BLaER1 treated with 17β-estradiol and CSF1 and Interleukin-3, amounts not matched to agents 10 nM and 100 nM (cell line): ENCODE results near the gene RECK.
"Not testable (repeated sequence)": the region's sequence is repeated elsewhere in the genome, so short reads cannot be mapped to it uniquely, and the experiment has no call there.

Experiments used
- H3K27ac ChIP-seq, 11 experiments: shearing (Covaris generic); formaldehyde crosslinking; 2 replicates each; pipeline ENCODE4 v1.8.1; 2022
- H3K27me3 ChIP-seq, 11 experiments: shearing (Covaris generic); formaldehyde crosslinking; 2 replicates each; pipeline ENCODE4 v1.8.1; 2022
- H3K36me3 ChIP-seq, 11 experiments: shearing (Covaris generic); formaldehyde crosslinking; 2 replicates each; pipeline ENCODE4 v1.8.1; 2022
- H3K4me1 ChIP-seq, 10 experiments: shearing (Covaris generic); formaldehyde crosslinking; 2 replicates each; pipeline ENCODE4 v1.8.1; 2022
- H3K4me2 ChIP-seq, 11 experiments: shearing (Covaris generic); formaldehyde crosslinking; 2 replicates each; pipeline ENCODE4 v1.8.1; 2022
- H3K4me3 ChIP-seq, 10 experiments: shearing (Covaris generic); formaldehyde crosslinking; 2 replicates each; pipeline ENCODE4 v1.8.1; 2022
- H3K9ac ChIP-seq, 11 experiments: shearing (Covaris generic); formaldehyde crosslinking; 2 replicates each; pipeline ENCODE4 v1.8.1; 2022
- H3K9me3 ChIP-seq, 11 experiments: shearing (Covaris generic); formaldehyde crosslinking; replicated peaks in 1 of 11; 2 replicates each; pipeline ENCODE4 v1.8.1; 2022
- H4K20me1 ChIP-seq, 11 experiments: shearing (Covaris generic); formaldehyde crosslinking; 2 replicates each; pipeline ENCODE4 v1.8.1; 2022
- Cebpa-rat ChIP-seq, 11 experiments: shearing (Covaris generic); IDR thresholded peaks; 2 replicates each; pipeline ENCODE4 v1.8.1; 2022

RECK gene, protein sequence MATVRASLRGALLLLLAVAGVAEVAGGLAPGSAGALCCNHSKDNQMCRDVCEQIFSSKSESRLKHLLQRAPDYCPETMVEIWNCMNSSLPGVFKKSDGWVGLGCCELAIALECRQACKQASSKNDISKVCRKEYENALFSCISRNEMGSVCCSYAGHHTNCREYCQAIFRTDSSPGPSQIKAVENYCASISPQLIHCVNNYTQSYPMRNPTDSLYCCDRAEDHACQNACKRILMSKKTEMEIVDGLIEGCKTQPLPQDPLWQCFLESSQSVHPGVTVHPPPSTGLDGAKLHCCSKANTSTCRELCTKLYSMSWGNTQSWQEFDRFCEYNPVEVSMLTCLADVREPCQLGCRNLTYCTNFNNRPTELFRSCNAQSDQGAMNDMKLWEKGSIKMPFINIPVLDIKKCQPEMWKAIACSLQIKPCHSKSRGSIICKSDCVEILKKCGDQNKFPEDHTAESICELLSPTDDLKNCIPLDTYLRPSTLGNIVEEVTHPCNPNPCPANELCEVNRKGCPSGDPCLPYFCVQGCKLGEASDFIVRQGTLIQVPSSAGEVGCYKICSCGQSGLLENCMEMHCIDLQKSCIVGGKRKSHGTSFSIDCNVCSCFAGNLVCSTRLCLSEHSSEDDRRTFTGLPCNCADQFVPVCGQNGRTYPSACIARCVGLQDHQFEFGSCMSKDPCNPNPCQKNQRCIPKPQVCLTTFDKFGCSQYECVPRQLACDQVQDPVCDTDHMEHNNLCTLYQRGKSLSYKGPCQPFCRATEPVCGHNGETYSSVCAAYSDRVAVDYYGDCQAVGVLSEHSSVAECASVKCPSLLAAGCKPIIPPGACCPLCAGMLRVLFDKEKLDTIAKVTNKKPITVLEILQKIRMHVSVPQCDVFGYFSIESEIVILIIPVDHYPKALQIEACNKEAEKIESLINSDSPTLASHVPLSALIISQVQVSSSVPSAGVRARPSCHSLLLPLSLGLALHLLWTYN

DNA sequence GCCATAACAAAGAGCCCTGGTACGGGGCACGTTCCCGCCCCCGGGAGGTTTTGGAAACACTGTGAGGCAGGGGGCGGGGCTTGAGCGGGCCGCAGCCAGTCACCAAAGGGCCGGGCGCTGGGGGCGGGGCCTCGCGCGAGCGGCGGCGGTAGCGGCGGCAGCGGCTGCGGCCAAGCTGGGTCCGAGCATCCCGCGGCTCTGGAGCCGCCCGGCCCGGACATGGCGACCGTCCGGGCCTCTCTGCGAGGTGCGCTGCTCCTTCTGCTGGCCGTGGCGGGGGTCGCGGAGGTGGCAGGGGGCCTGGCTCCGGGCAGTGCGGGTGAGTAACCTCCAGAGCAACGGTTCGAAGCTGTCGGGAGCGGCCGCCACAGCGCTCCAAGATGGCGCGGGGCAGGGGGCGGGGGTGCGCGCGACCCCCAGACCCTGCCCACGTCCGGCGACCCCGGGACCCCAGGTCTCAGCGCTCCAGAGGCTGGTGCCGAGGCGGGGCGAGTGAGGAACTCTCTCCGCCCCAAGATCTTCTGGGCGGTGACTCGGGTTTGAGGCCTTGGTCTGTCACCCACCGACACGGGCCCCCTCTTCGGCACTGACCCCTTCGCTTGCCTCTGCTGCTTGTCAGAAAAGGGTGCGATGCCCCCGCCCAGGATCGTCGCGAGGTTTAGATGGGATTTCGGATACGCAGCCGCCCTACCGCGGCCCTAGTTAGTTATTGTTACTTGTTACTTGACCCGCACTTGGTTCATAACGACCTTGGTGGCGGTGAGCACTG, at the start of gene RECK:
Gene RECK, plus strand, starts transcription at position 134 of the 769 bp plus-strand sequence. Its CDS starts 86 bp downstream, at position 220.
- no peaks in the 10 kb centered on the region for H3K27me3 ChIP-seq
- H4K20me1 ChIP-seq, result peaks cover 0 to 11% (median 0%) of the 10 kb centered on the region in 11 experiments; a peak in 5 of 22 replicates
- H3K4me2 ChIP-seq, result peak within 1 kb of the TSS; percentile 79 to 98 (median 91)
- peaks cover 46 to 72% (median 61%) of the 10 kb centered on the region in 10 experiments for H3K4me1 ChIP-seq
- TF ChIP-seq Cebpa-rat (IDR thresholded peaks at IDR 0.05), result no peak
- no peaks in the 10 kb centered on the region for H3K9me3 ChIP-seq
- H3K27ac ChIP-seq, result peak within 1 kb of the TSS; percentile 72 to 98 (median 97)
- H3K9ac ChIP-seq, result peak within 1 kb of the TSS; percentile 92 to 98 (median 97)
- peak within 1 kb of the TSS; percentile 86 to 99 (median 93) for H3K4me3 ChIP-seq
- peaks cover 0 to 14% (median 0%) of the 10 kb centered on the region in 11 experiments; a peak in 3 of 22 replicates for H3K36me3 ChIP-seq

- no peak overlapping the region for H3K4me2 ChIP-seq
- H3K27me3 ChIP-seq, result no peaks in the 10 kb centered on the region
- H3K9ac ChIP-seq, result no peak overlapping the region
- H4K20me1 ChIP-seq, result no peaks in the 10 kb centered on the region
- H3K4me3 ChIP-seq, result no peak overlapping the region
- no peak for TF ChIP-seq Cebpa-rat (IDR thresholded peaks at IDR 0.05)
- peaks cover 0 to 23% (median 17%) of the 10 kb centered on the region in 10 experiments; a peak in 16 of 20 replicates for H3K4me1 ChIP-seq
- no peak overlapping the region for H3K27ac ChIP-seq
- no peaks in the 10 kb centered on the region for H3K36me3 ChIP-seq
- no peaks in the 10 kb centered on the region for H3K9me3 ChIP-seq
Observed at GRCh38 chr9:35990155-35990554, 46.6 kb upstream of the RECK start.

- H3K4me3 ChIP-seq, H3K36me3 ChIP-seq, H4K20me1 ChIP-seq, H3K9me3 ChIP-seq, H3K27me3 ChIP-seq, H3K9ac ChIP-seq: not testable (repeated sequence)
- Histone ChIP-seq H3K4me1 (peaks cover 0 to 31% (median 20%) of the 10 kb centered on the region in 10 experiments; a peak in 17 of 20 replicates), H3K27ac (peak overlapping the region in 7 of 11 experiments; percentile 62 to 75 (median 67); a peak in 7 of 22 replicates), H3K4me2 (peak overlapping the region in 6 of 11 experiments; percentile 38 to 66 (median 60); a peak in 3 of 22 replicates)
Observed at GRCh38 chr9:35993136-35993535, 43.6 kb upstream of the RECK start.

DNA sequence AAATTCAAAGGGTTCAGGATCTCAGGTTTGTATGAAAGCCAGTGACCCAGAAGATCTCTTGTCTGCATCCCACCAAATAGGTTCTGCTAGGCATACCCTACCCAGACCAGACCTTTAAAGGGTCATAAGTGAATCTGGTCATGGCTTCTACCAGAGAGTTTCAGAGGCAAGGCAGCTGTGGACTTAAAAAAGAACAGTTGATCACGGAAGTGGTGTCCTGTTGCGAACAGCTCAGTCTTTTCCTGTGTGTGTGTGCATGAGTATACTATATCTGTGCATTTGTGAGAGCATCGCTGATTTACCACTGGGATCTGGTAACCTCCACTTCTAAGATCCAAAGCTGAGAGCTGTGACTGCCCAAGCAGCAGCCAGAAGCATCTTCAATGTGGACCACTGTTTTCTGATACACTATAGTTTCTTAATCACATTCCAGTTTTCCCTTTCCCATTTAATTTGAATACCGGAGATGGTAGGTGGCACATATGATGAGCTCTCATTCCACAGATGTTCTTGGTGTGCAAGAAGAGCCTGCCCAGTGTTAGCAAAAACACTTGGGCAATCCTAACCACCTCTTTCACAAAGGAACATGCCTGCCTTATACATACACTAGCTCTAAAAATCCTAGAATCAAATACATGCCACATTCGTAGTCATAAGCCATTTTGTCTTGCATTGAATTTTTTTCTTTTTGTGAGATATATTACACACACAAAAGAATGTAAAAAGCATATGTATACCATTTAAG, 42.6 kb upstream of the RECK start:
- peak overlapping the region in 5 of 11 experiments; percentile 12 to 58 (median 37); a peak in 6 of 22 replicates for H3K9ac ChIP-seq
- H3K9me3 ChIP-seq, result peaks cover 7 to 15% (median 10%) of the 10 kb centered on the region in 11 experiments; a peak in 21 of 22 replicates
- peak overlapping the region in 8 of 11 experiments; percentile 39 to 75 (median 66); a peak in 14 of 22 replicates for H3K27ac ChIP-seq
- H3K4me1 ChIP-seq, result peaks cover 0 to 31% (median 20%) of the 10 kb centered on the region in 10 experiments; a peak in 17 of 20 replicates
- no peak for TF ChIP-seq Cebpa-rat (IDR thresholded peaks at IDR 0.05)
- H4K20me1 ChIP-seq, result no peaks in the 10 kb centered on the region
- H3K36me3 ChIP-seq, result no peaks in the 10 kb centered on the region
- H3K4me2 ChIP-seq, result peak overlapping the region in 10 of 11 experiments; percentile 5 to 66 (median 60); a peak in 19 of 22 replicates
- no peaks in the 10 kb centered on the region for H3K27me3 ChIP-seq
- no peak overlapping the region; a peak in 1 of 20 replicates for H3K4me3 ChIP-seq

- Histone ChIP-seq H4K20me1 (no peaks in the 10 kb centered on the region), H3K4me2 (peak overlapping the region in 2 of 11 experiments; percentile 51 to 61; a peak in 3 of 22 replicates), H3K4me3 (no peak overlapping the region), H3K27me3 (no peaks in the 10 kb centered on the region), H3K9ac (no peak overlapping the region), H3K4me1 (peaks cover 0 to 31% (median 20%) of the 10 kb centered on the region in 10 experiments; a peak in 17 of 20 replicates), H3K9me3 (peaks cover 7 to 15% (median 10%) of the 10 kb centered on the region in 11 experiments; a peak in 21 of 22 replicates), H3K36me3 (no peaks in the 10 kb centered on the region), H3K27ac (peak overlapping the region in 7 of 11 experiments; percentile 11 to 75 (median 63); a peak in 9 of 22 replicates)
- no peak for TF ChIP-seq Cebpa-rat (IDR thresholded peaks at IDR 0.05)
Observed at GRCh38 chr9:35994959-35995358, 41.8 kb upstream of the RECK start.

DNA sequence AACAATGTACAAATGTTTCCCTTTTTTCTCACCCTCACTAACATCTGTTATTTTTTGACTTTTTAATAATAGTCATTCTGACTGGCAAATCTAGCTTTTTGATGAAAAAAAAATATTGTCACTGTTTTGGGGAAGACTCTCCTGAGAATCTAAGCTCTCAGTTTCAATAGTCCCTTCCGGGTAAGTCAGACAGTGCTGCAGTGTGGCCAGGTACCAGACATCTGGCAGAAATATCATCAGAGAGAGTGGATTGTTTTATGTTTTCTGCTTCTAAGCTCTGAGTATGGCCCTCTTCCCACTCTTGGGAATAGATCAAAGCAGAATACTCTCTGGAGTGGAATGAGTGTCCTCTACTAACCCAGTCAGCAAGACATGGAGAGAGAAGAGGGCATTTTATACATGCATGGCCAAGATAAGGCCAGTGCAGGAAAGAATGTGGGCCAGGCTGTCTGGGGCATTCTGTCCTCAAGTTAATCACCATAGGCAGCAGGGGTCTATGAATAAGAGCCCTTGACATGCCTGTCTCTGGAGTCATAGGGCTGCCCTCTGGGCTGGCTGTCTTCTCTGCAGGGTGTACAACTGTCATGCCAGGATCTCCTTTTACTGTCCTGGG, 40.2 kb upstream of the RECK start:
- Histone ChIP-seq H3K36me3 (no peaks in the 10 kb centered on the region), H3K9ac (no peak overlapping the region), H3K27ac (peak overlapping the region in 1 of 11 experiments; percentile 22; a peak in 2 of 22 replicates), H3K9me3 (peaks cover 7 to 22% (median 10%) of the 10 kb centered on the region in 11 experiments; a peak in 21 of 22 replicates), H3K27me3 (no peaks in the 10 kb centered on the region), H3K4me1 (peaks cover 0 to 26% (median 18%) of the 10 kb centered on the region in 10 experiments; a peak in 17 of 20 replicates), H3K4me3 (no peak overlapping the region), H4K20me1 (no peaks in the 10 kb centered on the region), H3K4me2 (peak overlapping the region in 1 of 11 experiments; percentile 22; a peak in 2 of 22 replicates)
- TF ChIP-seq Cebpa-rat (IDR thresholded peaks at IDR 0.05), result no peak

- not testable (repeated sequence) for H3K9ac ChIP-seq, H4K20me1 ChIP-seq, H3K4me3 ChIP-seq, H3K36me3 ChIP-seq, H3K27ac ChIP-seq, H3K4me2 ChIP-seq, H3K27me3 ChIP-seq
- Histone ChIP-seq H3K9me3 (peaks cover 7 to 22% (median 10%) of the 10 kb centered on the region in 11 experiments; a peak in 21 of 22 replicates), H3K4me1 (peaks cover 0 to 25% (median 18%) of the 10 kb centered on the region in 10 experiments; a peak in 17 of 20 replicates)
Observed at GRCh38 chr9:35997016-35997415, 39.7 kb upstream of the RECK start.
